OCI-LY3 (cell line): ENCODE data around the gene CNR2.

Experiments used
- CTCF ChIP-seq: fragments of 200-600, 300-600 bp; sonication (generic); IDR thresholded peaks from 2 replicates; pipeline ENCODE4 v1.5.1; 2014; ENCODE audit warnings: antibody characterized with exemption, low read length, low read depth
- EZH2phosphoT487 ChIP-seq: fragments of 200-600 bp; shearing (Covaris generic); IDR thresholded peaks from 2 replicates; pipeline ENCODE4 v1.6.1; 2018; ENCODE audit warnings: antibody characterized with exemption, mixed run types, low read depth

DNA sequence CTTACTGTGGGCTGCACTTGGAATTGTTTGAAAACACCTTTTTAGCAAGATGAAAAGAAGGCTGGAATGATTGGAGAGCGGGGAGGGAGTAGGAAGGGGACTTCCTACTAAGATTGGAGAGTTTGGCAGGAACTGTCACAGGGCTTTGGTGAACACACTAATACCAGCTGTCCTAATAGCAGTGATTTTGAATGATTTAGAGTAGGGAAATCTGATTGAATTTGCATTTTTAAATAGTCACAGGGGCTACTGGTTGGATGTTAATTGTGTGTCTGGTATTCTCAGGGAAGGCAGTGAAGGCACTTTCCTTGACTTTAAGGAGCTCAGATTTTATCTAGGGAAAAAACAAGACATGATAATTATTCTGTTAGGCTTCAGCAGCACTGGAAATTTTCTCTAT is 85.4 kb downstream of the CNR2 start:
- TF ChIP-seq CTCF (no peak), EZH2phosphoT487 (no peak)
